AG10803 (cell line): ENCODE data around the gene RBM34.
A peak's percentile ranks its signal among the peaks of the same experiment; 100 is the strongest.
"Not testable (repeated sequence)": the region's sequence is repeated elsewhere in the genome, so short reads cannot be mapped to it uniquely, and the experiment has no call there.

Experiments used
- DNase-seq: peaks from one replicate; pipeline ENCODE4 v3.0.0; 2010; ENCODE audit warnings: low read depth
- H3K4me3 ChIP-seq: 2 replicates; pipeline ENCODE4 v1.5.1; 2011; ENCODE audit warnings: mild to moderate bottlenecking, low read length, control low read depth
- TF ChIP-seq, protein P1 (sequence below): conservative IDR thresholded peaks from 2 replicates; pipeline ENCODE4 v1.5.1; 2011; ENCODE audit warnings: mild to moderate bottlenecking, low read length, control low read depth, inconsistent platforms

RBM34 gene

GRCh38 chr1:235090406-235091069, 70.5 kb downstream of the RBM34 start:
- TF ChIP-seq, protein P1, sequence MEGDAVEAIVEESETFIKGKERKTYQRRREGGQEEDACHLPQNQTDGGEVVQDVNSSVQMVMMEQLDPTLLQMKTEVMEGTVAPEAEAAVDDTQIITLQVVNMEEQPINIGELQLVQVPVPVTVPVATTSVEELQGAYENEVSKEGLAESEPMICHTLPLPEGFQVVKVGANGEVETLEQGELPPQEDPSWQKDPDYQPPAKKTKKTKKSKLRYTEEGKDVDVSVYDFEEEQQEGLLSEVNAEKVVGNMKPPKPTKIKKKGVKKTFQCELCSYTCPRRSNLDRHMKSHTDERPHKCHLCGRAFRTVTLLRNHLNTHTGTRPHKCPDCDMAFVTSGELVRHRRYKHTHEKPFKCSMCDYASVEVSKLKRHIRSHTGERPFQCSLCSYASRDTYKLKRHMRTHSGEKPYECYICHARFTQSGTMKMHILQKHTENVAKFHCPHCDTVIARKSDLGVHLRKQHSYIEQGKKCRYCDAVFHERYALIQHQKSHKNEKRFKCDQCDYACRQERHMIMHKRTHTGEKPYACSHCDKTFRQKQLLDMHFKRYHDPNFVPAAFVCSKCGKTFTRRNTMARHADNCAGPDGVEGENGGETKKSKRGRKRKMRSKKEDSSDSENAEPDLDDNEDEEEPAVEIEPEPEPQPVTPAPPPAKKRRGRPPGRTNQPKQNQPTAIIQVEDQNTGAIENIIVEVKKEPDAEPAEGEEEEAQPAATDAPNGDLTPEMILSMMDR, result peak; percentile 17; the same call in 1 of the 2 replicates
- peak; percentile 69 for DNase-seq
- H3K4me3 ChIP-seq, result no peak overlapping the region

DNA sequence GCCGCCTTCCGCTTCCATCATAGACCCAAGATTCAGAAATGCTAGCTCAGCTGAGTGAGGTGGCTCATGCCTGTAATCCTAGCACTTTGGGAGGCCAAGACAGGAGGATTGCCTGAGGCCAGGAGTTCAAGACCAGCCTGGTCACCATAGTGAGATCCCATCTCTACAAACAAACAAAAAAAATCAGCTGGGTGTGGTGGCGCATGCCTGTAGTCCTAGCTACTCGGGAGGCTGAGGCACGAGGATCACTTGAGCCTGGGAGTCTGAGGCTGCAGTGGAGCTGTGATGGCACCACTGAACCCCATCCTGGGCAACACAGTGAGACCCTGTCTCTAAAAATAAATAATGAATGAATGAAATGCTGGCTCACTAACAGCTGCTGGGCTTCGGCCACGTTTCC, 72.1 kb downstream of the RBM34 start:
- TF ChIP-seq, protein P1, result no peak
- DNase-seq, result no peak
- no peak overlapping the region for H3K4me3 ChIP-seq

DNA sequence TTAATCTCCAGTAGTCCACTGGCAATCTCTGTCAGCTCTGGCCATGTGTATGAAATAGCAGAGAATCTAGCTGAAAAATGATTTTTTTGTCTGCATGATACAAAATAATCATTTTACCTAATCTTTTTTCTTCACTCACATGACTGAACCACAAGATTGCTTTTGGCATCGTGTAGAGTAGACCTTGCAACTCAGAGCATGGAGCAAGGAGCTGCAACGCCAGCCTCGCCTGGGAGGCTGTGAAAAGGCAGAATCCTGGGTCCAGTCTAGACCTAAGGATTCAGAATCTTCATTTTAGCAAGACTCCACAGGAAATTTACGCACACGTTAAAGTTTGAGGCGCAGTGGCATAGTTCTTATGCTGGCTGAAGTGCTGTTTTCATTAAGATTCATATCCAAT, 72.6 kb downstream of the RBM34 start:
- TF ChIP-seq, protein P1, result no peak
- DNase-seq, result no peak
- no peak overlapping the region for H3K4me3 ChIP-seq

- H3K4me3 ChIP-seq, result no peak overlapping the region
- TF ChIP-seq, protein P1, result no peak
- DNase-seq, result no peak
Measured at GRCh38 chr1:235087906-235088305, 73.1 kb downstream of the RBM34 start.

DNA sequence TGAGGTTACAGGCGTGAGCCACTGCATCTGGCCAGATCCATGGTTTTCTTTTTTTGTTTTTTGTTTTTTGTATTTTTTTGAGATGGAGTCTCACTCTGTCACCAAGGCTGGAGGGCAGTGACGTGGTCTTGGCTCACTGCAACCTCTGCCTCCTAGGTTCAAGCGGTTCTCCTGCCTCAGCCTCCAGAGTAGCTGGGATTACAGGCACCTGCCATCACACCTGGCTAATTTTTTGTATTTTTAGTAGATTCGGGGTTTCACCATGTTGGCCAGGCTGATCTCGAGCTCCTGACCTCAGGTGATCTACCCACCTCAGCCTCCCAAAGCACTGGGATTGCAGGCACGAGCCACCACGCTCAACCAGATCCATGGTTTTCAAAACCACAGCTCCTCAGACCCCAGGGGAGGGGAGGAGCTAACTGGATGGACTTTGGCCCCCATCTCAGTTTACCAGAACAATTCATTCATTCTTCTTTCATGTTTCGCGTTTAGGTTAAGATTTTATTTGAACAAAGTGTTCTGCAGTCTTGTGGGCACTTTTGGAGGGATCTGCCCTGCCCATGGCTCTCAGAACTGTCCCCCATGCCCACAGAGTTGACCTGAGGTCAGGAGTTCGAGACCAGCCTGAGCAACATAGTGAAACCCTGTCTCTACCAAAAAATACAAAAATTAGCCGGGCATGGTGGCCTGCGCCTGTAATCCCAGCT, 75.5 kb downstream of the RBM34 start:
- DNase-seq, H3K4me3 ChIP-seq: not testable (repeated sequence)
